GM19468 (cell line): ENCODE measurements around the gene PISD.

Experiments used
- ATAC-seq: cut with Tn5 transposase; IDR thresholded peaks from one replicate; pipeline ENCODE4 v1.9.1; 2021; ENCODE audit warnings: mild to moderate bottlenecking, moderate library complexity, moderate number of reproducible peaks; ENCODE audit not compliant: unreplicated experiment; ENCODE audit errors: extremely low read depth

The PISD gene

DNA sequence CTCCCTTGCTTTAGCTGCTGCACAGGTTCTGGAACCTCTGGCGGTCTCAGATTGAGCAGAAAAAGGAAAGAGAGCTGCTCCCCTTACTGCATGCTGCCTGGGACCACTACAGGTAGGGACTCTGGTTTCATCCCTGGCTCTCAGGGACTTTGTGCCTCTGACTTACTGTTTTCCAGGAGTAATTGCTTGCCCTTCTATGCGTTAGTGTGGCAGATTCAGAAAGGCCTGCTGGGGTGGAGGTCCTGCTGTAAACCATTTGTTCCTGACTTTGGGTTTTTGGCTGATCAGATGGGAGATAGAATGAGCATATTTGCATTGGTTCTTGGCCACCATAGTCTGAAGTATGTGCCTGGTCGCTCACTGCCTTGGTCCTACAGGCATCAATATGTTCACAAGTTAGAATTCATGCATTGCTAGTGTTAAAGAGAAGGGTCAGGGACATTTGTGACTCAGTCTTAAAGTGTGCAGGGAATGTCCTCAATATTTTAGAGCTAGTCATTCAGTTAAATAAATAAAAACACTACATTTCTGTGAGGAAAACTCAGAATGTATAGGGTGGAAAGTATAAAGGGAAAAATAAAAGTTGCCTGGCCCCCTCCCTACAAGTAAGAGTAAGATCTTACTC lies 78.0 kb downstream of the PISD start:
- ATAC-seq: no peak

DNA sequence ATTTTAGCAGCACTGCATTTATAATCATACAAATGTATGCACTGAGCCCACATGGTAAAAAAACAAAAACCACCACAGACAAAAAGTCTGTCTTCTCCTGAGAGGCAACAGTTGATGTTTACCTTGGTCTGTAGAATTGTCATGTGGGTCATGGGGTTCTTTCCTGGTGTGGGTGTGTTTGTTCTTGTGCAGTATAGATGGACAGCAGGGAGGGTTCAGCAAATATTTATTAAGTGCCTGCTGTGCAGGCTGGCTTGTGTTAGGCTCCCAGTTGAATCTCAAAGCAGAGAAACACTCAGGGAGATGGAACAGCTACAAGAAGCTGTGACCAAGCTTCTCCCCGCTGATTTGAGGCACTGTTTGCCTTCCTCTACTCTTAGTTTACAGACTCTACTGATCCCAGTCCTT lies 82.2 kb downstream of the PISD start:
- ATAC-seq: no peak

DNA sequence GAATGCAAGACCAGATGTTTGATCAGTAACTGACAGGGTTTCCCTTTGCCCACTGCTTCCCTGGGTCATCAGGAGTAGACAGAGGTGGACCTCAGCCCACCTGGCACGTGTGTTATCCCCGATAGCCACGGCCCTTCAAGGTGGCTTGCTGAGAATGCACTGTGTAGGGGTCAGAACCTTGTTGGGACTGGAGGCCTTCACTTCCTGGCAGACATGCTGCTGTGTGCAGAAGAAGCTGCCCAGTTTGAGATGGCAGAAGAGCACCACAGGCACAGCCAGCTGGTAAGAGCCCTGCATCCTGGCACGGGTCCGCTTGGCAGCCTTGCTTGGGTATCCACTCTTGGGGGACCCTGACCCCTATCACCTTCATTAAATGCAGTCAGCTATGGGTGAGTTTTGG lies 83.8 kb downstream of the PISD start:
- no peak for ATAC-seq

DNA sequence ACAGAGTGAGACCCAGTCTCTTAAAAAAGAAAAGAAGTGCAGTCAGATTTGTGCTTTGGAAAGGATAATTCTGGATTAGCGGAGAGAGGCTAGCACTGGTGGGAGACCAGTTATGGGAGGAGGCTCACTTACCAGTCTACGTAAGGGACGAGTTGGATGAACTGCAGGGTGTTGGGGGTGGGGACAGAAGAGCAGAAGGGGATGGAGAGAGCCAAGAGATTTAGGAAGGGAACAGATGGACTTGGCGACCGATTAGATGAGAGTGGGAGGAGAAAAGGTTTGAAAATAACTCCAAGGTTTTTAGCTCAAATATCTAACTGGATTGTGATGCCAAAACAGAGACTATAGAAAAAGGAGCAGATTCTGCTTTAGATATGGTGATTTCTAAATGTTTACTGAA lies 84.3 kb downstream of the PISD start:
- ATAC-seq: no peak

DNA sequence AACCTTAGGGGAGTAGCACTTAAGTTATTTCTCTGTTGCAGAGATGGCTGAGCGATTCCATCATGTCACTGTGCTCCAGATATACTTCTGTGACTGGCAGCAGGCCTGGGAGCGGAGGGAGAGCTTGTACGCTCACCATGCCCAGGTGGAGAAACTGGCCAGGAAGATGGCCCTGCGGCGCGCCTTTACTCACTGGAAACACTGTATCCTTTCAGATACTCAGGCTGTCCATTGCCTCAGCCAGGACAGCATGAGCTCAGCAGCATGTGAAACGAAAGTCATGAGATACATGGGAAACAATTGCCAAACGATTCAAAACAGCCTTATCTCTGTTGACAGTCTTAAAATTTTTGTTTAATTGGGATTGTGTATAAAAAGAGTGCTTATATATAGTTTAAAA lies 86.8 kb downstream of the PISD start:
- no peak for ATAC-seq

DNA sequence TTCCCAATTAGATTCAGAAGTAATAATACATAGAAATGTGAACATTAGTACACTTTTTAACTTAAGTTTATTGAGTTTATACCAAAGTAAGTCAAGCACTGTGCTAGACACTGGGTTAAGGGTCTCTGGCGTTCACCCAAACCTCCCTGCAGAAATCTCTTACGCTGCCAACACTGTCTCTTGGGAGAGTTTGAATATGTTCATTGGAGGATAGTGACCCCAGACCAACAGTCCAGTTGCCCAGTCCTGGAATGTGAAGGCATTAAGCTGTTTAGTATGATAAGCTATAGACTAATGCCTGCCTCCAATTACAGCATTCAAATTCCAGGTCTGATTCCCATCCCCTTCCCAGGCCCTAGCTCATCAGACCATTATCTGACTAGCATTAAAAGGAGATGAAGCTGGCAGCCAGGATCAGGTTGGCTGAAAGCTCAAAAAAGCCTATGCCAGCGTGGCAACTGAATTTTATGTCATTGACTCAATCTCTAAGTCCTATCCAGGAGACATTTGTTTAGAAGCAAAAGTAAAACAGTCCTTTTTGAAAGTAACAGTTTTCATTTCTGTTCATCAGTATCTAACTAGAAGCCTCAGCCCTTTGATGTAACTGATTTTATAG lies 87.9 kb downstream of the PISD start:
- ATAC-seq: no peak

DNA sequence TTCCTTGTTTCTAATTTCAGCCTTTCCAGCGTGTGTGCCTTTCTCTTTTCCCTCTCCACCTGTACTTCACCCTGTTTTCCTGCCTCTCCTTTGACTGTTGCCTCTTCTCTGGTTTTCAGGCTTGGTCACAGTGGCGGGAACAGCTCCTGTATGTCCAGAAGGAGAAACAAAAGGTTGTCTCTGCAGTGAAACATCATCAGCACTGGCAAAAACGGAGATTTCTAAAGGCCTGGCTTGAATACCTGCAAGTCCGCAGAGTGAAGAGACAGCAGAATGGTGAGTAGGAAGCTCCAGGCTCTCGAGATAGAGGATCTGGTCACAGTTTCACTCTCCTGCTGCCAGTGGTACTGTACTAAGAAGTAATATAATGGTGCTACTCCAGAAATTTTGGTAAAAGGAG lies 89.1 kb downstream of the PISD start:
- no peak for ATAC-seq

DNA sequence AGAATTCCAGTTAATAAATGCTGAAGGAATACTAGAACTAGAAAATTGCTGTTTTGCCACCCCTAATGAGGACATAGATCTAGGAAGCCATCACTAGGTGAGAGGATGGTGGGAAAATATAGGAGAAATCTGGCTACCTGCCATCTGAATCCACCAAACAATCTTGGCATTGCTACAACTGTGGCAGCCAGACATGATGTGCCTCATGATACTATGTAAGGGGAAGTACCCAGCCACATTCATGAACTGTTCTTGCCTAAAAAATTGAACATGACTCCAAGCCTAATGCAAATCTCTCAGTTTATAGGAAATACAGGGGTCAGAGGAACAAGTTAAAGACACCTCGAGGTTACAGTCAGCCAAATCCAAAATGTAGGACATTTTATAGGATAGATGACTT lies 92.9 kb downstream of the PISD start:
- no peak for ATAC-seq
